ENCODE data around the gene SANBR.

DNA sequence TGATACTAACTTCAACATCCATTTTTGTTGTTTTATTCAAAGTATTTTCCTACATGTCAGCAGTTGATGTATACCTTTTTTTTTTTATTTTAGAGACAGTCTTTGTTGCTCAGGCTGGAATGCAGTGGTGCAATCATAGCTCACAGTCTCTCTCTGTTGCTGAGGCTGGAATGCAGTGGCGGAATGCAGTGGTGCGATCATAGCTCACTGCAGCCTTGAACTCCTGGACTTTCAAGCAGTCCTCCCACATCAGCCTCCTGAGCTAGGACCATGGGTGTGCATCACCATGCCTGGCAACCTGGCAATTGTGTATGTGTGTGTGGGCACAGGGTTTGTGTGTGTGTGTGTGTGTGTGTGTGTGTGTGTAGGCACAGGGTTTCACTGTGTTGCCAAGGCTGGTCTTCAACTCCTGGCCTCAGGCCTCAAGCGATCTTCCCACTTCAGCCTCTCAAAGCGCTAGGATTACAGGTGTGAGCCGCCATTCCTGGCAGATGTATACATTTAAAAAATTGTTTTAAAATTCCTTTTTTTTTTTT lies 24.8 kb downstream of the SANBR start:
- TF ChIP-seq, protein P1, sequence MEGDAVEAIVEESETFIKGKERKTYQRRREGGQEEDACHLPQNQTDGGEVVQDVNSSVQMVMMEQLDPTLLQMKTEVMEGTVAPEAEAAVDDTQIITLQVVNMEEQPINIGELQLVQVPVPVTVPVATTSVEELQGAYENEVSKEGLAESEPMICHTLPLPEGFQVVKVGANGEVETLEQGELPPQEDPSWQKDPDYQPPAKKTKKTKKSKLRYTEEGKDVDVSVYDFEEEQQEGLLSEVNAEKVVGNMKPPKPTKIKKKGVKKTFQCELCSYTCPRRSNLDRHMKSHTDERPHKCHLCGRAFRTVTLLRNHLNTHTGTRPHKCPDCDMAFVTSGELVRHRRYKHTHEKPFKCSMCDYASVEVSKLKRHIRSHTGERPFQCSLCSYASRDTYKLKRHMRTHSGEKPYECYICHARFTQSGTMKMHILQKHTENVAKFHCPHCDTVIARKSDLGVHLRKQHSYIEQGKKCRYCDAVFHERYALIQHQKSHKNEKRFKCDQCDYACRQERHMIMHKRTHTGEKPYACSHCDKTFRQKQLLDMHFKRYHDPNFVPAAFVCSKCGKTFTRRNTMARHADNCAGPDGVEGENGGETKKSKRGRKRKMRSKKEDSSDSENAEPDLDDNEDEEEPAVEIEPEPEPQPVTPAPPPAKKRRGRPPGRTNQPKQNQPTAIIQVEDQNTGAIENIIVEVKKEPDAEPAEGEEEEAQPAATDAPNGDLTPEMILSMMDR (IDR thresholded peaks at IDR 0.05): no peak
- no peak for TF ChIP-seq POLR2A (IDR thresholded peaks at IDR 0.05)
